Measurements from ENCODE around the gene MLN. TPM values are rescaled to one million over a fixed set of nuclear protein-coding genes. Genes with fewer than 3 reads are reported as not detected.

Gene MLN
- total RNA-seq, 1 experiment from 2014 or later, result not detected

DNA sequence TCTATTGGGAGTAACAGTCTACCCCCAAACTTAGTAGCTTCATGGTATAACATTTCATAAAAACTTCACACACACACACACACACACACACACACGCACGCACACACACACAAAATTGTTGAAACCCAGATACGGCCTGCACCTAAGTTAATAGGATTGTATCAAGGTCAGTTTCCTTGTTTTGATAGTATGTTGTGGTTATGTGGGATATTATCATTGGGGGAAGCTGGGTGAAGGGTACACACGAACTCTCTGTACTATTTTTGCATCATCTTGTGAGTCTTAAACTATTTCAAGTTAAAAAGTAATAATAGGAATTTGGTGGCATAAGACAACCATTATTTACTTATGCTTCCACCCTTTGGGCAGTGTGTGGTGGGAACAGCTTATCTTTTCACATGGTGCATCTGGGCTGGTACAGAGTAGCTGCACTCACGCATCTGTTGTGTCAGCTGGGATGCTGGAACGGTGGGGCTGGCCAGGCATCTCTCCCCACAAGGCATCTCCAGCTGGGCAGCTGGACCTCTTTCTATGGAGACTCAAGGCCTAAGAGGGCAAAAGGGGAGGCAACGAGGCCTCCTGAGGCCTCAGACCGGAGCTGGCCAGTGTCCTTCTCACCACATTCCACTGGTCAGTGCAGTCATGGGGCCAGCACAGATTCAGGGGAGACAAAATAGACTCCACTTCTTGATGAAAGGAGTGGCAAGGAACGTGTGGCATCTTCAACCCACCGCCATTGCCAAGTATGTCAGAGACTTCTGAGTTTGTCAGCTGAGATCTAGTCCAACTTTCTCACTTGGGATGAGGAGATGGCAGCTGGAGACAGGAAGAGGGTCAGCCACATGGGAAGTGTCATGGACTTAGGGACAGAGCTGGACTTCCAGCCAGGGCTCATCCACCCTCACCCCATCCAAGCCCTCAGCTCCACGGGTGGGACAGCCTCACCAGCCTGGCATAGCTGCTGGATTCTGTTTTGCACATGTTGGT lies 36.6 kb downstream of the MLN start:
- Histone ChIP-seq H3K4me2 (ENCODE audit: low read length) (no peak overlapping the region), H3K79me2 (ENCODE audit: insufficient read depth, low read length) (no peaks in the 10 kb centered on the region), H4K20me1 (ENCODE audit: insufficient read depth) (no peaks in the 10 kb centered on the region), H3K27me3 (ENCODE audit: insufficient read depth, low read length) (no peaks in the 10 kb centered on the region), H3K9me2 (ENCODE audit: insufficient read depth) (no peaks in the 10 kb centered on the region), H3K36me3 (ENCODE audit: control insufficient read depth in 1 of 2, insufficient read depth in 2 of 2, low read length in 2 of 2) (no peaks in the 10 kb centered on the region), H3K9ac (ENCODE audit: low read length) (no peak overlapping the region), H2AFZ (ENCODE audit: low read depth, low read length, poor library complexity, severe bottlenecking) (no peak overlapping the region), H3K4me1 (ENCODE audit: control insufficient read depth in 1 of 2, insufficient read depth in 2 of 2, low read length in 2 of 2) (peaks cover 12 to 23% of the 10 kb centered on the region in 2 experiments), H3K4me3 (replicated peaks in 1 of 2; ENCODE audit: low read depth in 1 of 2, low read length in 2 of 2) (no peak overlapping the region), H3K27ac (ENCODE audit: low read depth, low read length) (no peak overlapping the region), H3K9me3 (ENCODE audit: control insufficient read depth in 1 of 2, insufficient read depth in 1 of 2, low read depth in 1 of 2, low read length in 2 of 2) (no peaks in the 10 kb centered on the region)
- intact Hi-C loops (cut with micrococcal nuclease), result no loop called here
- ATAC-seq (no peak), DNase-seq (ENCODE audit: low read depth, low spot score) (no peak)
- ChIA-PET RAD21 (ENCODE audit: low non-redundant PET in 1 of 2, low total read pairs in 2 of 2, uncharacterized antibody in 2 of 2, unreplicated experiment in 2 of 2) (interaction anchor here in 1 of 2 experiments (0.7 to 1.0 kb wide), 2 partner anchors 92 to 261 kb away, joined by 3 read pairs; no protein-coding TSS in a partner anchor), CTCF (interaction anchor here (0.7 to 1.9 kb wide), 4 partner anchors 8 to 379 kb away, joined by 3 to 8 read pairs (median 4); partner anchors contain the start of gene UQCC2), POLR2A (no interaction called here)
- TF ChIP-seq, protein P1, sequence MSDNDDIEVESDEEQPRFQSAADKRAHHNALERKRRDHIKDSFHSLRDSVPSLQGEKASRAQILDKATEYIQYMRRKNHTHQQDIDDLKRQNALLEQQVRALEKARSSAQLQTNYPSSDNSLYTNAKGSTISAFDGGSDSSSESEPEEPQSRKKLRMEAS (IDR thresholded peaks at IDR 0.05), result no peak
- TF ChIP-seq EGR1 (IDR thresholded peaks at IDR 0.05; ENCODE audit: low read depth) (no peak), POLR2A (IDR thresholded peaks at IDR 0.05; ENCODE audit: borderline replicate concordance, extremely low read depth, insufficient read depth, insufficient read length) (no peak)
- BruUV-seq (replicated peaks), result no TSS peak

DNA sequence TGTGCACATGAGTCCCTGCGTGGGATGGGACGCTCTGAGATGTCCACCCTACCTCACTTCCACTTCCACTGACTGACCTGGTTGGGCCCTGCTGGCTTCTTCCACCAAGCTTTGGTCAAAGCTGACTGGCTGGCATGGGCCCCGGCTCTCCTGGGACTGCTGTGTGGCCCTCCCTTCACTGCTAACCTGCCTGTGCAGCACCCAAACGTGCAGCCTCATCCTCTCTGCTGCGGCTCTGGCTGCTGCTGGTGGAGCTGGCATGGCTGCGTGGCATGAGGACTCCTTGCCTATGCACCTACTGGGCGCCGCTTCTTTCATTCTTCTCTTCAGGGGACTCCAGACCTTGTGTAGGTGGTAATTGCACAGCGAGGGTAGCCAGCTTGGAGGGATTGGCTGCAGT lies 38.4 kb downstream of the MLN start:
- Histone ChIP-seq H3K27ac (ENCODE audit: low read depth, low read length) (no peak overlapping the region), H3K4me2 (ENCODE audit: low read length) (no peak overlapping the region), H3K4me1 (ENCODE audit: control insufficient read depth in 1 of 2, insufficient read depth in 2 of 2, low read length in 2 of 2) (peaks cover 3 to 12% of the 10 kb centered on the region in 2 experiments; a peak in 3 of 4 replicates), H3K9ac (ENCODE audit: low read length) (no peak overlapping the region), H2AFZ (ENCODE audit: low read depth, low read length, poor library complexity, severe bottlenecking) (no peak overlapping the region), H4K20me1 (ENCODE audit: insufficient read depth) (no peaks in the 10 kb centered on the region), H3K27me3 (ENCODE audit: insufficient read depth, low read length) (no peaks in the 10 kb centered on the region), H3K4me3 (replicated peaks in 1 of 2; ENCODE audit: low read depth in 1 of 2, low read length in 2 of 2) (no peak overlapping the region), H3K79me2 (ENCODE audit: insufficient read depth, low read length) (no peaks in the 10 kb centered on the region), H3K9me3 (ENCODE audit: control insufficient read depth in 1 of 2, insufficient read depth in 1 of 2, low read depth in 1 of 2, low read length in 2 of 2) (no peaks in the 10 kb centered on the region), H3K9me2 (ENCODE audit: insufficient read depth) (no peaks in the 10 kb centered on the region), H3K36me3 (ENCODE audit: control insufficient read depth in 1 of 2, insufficient read depth in 2 of 2, low read length in 2 of 2) (no peaks in the 10 kb centered on the region)
- no peak for DNase-seq (ENCODE audit: low read depth, low spot score)
- TF ChIP-seq SP1 (IDR thresholded peaks at IDR 0.05; ENCODE audit: low read depth), result no peak
- no peak for TF ChIP-seq ELF1 (IDR thresholded peaks at IDR 0.05; ENCODE audit: borderline replicate concordance, low read depth)
- no TSS peak for BruUV-seq (replicated peaks)
- ChIA-PET RAD21 (ENCODE audit: low non-redundant PET in 1 of 2, low total read pairs in 2 of 2, uncharacterized antibody in 2 of 2, unreplicated experiment in 2 of 2) (no interaction called here), CTCF (interaction anchor here (1.4 kb wide), 1 partner anchor 14 kb away, joined by 3 read pairs; no protein-coding TSS in a partner anchor), POLR2A (no interaction called here)
- intact Hi-C loops (cut with micrococcal nuclease), result no loop called here
- no peak for ATAC-seq
